Breast epithelium (tissue), 3 donors: ENCODE results near the gene UFL1.

ENCODE experiments used
- POLR2AphosphoS5 ChIP-seq, 3 donors: sonication (generic); formaldehyde crosslinking; IDR thresholded peaks; one replicate each; pipeline ENCODE4 v1.6.1; 2017; ENCODE audit warnings: antibody characterized with exemption in 3 of 3
- TF ChIP-seq, protein P1 (sequence below), 3 donors: fragments of 450-650 bp; IDR thresholded peaks; one replicate each; pipeline ENCODE4 v1.5.1; 2016 to 2017; ENCODE audit warnings: antibody characterized with exemption in 3 of 3, mild to moderate bottlenecking in 3 of 3, moderate library complexity in 3 of 3

DNA sequence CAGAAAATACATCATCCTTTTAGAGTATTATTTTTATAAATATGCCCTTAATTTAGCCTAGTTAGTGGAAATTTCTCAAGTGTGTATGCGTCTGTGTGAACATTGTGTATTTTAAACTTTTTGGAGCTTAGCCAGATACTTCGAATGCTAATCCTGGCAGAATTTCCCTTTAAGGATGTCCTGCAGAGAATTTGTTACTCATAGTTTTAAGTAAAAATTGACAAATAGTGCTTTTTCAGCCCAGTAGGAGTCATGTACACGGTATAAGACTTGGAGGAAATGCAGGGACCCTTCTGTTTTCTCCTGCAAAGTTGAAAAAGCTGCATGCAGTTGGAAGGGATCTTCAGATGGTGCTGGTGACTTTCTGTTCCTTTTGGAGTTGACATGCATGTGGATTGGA lies 41.3 kb downstream of the UFL1 start, which contains the start of gene FHL5:
- TF ChIP-seq, protein P1, sequence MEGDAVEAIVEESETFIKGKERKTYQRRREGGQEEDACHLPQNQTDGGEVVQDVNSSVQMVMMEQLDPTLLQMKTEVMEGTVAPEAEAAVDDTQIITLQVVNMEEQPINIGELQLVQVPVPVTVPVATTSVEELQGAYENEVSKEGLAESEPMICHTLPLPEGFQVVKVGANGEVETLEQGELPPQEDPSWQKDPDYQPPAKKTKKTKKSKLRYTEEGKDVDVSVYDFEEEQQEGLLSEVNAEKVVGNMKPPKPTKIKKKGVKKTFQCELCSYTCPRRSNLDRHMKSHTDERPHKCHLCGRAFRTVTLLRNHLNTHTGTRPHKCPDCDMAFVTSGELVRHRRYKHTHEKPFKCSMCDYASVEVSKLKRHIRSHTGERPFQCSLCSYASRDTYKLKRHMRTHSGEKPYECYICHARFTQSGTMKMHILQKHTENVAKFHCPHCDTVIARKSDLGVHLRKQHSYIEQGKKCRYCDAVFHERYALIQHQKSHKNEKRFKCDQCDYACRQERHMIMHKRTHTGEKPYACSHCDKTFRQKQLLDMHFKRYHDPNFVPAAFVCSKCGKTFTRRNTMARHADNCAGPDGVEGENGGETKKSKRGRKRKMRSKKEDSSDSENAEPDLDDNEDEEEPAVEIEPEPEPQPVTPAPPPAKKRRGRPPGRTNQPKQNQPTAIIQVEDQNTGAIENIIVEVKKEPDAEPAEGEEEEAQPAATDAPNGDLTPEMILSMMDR (IDR thresholded peaks at IDR 0.05), result no peak
- no peak for TF ChIP-seq POLR2AphosphoS5 (IDR thresholded peaks at IDR 0.05)
